ENCODE measurements around the gene LRP1. TPM values are rescaled to one million over a fixed set of nuclear protein-coding genes. Genes with fewer than 3 reads are reported as not detected.
A peak's percentile ranks its signal among the peaks of the same experiment; 100 is the strongest.

The LRP1 gene
- total RNA-seq, 1 donor from 2014 or later, result 591 TPM

- TF ChIP-seq CTCF (IDR thresholded peaks at IDR 0.05), result no peak
- H3K9me3 Mint-ChIP-seq (ENCODE audit: unreplicated experiment), result no peaks in the 10 kb centered on the region
- peaks cover 3% of the 10 kb centered on the region for H3K4me1 Mint-ChIP-seq (ENCODE audit: unreplicated experiment)
- H3K36me3 Mint-ChIP-seq (ENCODE audit: unreplicated experiment), result peaks cover 50% of the 10 kb centered on the region
- DNase-seq (ENCODE audit: extremely low spot score, unreplicated experiment), result no peak
- no peaks in the 10 kb centered on the region for H3K27me3 Mint-ChIP-seq (ENCODE audit: unreplicated experiment)
- H3K4me3 Mint-ChIP-seq (ENCODE audit: unreplicated experiment), result no peak overlapping the region
- H3K27ac Mint-ChIP-seq (ENCODE audit: unreplicated experiment), result no peak overlapping the region
Observed at GRCh38 chr12:57183939-57184725, 55.8 kb downstream of the LRP1 start.

GRCh38 chr12:57185403-57185802, 57.1 kb downstream of the LRP1 start:
- Mint-ChIP-seq H3K9me3 (ENCODE audit: unreplicated experiment) (no peaks in the 10 kb centered on the region), H3K4me1 (ENCODE audit: unreplicated experiment) (peaks cover 3% of the 10 kb centered on the region), H3K36me3 (ENCODE audit: unreplicated experiment) (peaks cover 50% of the 10 kb centered on the region), H3K27me3 (ENCODE audit: unreplicated experiment) (no peaks in the 10 kb centered on the region), H3K27ac (ENCODE audit: unreplicated experiment) (no peak overlapping the region), H3K4me3 (ENCODE audit: unreplicated experiment) (no peak overlapping the region)
- DNase-seq (ENCODE audit: extremely low spot score, unreplicated experiment), result no peak
- no peak for TF ChIP-seq CTCF (IDR thresholded peaks at IDR 0.05)

GRCh38 chr12:57185906-57186508, 57.7 kb downstream of the LRP1 start:
- Mint-ChIP-seq H3K27ac (ENCODE audit: unreplicated experiment) (no peak overlapping the region), H3K36me3 (ENCODE audit: unreplicated experiment) (peaks cover 49% of the 10 kb centered on the region), H3K4me3 (ENCODE audit: unreplicated experiment) (no peak overlapping the region), H3K27me3 (ENCODE audit: unreplicated experiment) (no peaks in the 10 kb centered on the region), H3K9me3 (ENCODE audit: unreplicated experiment) (no peaks in the 10 kb centered on the region), H3K4me1 (ENCODE audit: unreplicated experiment) (peaks cover 3% of the 10 kb centered on the region)
- TF ChIP-seq CTCF (IDR thresholded peaks at IDR 0.05), result no peak
- no peak for DNase-seq (ENCODE audit: extremely low spot score, unreplicated experiment)

GRCh38 chr12:57187222-57188089, 59.2 kb downstream of the LRP1 start:
- H3K4me3 Mint-ChIP-seq (ENCODE audit: unreplicated experiment), result no peak overlapping the region
- peaks cover 3% of the 10 kb centered on the region for H3K4me1 Mint-ChIP-seq (ENCODE audit: unreplicated experiment)
- no peaks in the 10 kb centered on the region for H3K9me3 Mint-ChIP-seq (ENCODE audit: unreplicated experiment)

More at GRCh38 chr12:57187222-57188089, 59.2 kb downstream of the LRP1 start:
- H3K27ac Mint-ChIP-seq (ENCODE audit: unreplicated experiment), result peak overlapping the region; percentile 23
- H3K36me3 Mint-ChIP-seq (ENCODE audit: unreplicated experiment), result peaks cover 51% of the 10 kb centered on the region
- TF ChIP-seq CTCF (IDR thresholded peaks at IDR 0.05), result no peak
- no peaks in the 10 kb centered on the region for H3K27me3 Mint-ChIP-seq (ENCODE audit: unreplicated experiment)
- DNase-seq (ENCODE audit: extremely low spot score, unreplicated experiment), result no peak

Measured in osteocyte (in vitro differentiated cells).